ENCODE data around the gene AGBL5.

DNA sequence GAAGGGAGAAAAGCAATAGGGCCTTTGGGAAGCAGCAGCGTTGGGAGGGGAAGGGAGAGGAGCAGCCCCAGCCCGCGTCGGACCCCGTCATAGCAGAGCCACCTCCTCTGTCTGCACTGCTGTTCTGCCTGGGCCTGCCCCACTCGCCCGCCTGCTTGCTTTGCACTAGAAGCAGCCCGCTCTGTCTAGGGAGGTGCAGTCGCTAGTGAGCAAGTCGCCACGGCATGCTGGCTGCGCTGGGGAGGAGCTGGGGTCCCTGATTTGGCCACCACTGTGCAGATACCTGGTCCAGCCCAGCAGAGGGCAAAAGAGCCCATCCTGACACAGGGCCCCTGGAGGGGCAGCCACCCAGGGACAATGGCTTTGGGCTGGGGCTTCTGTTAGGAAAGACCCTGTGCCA lies 26.7 kb upstream of the AGBL5 start:
- TF ChIP-seq POLR2A (IDR thresholded peaks at IDR 0.05) (no peak), CTCF (IDR thresholded peaks at IDR 0.05) (no peak), EP300 (IDR thresholded peaks at IDR 0.05) (no peak)
